Activated T-helper 2 cell treated with anti-CD3 and anti-CD28 coated beads, Interferon-gamma antibody, Interleukin-2, Interleukin-4, amounts not matched to agents 10 μg/mL and 5 μg/mL and 100 μg/mL, durations not matched to agents 14 hours and 24 hours and 36 hours (primary cell): ENCODE results near the gene FIS1. TPM values are rescaled to one million over a fixed set of nuclear protein-coding genes. Genes with fewer than 3 reads are reported as not detected.
A peak's percentile ranks its signal among the peaks of the same experiment; 100 is the strongest.

Experiments used
- DNase-seq: peaks from one replicate; pipeline ENCODE4 v3.0.0; 2021; ENCODE audit warnings: low spot score
- H3K27ac Mint-ChIP-seq: one replicate; pipeline ENCODE4 v1.8.0; 2021; ENCODE audit warnings: mixed read lengths
- H3K27me3 Mint-ChIP-seq: one replicate; pipeline ENCODE4 v1.8.0; 2021; ENCODE audit warnings: low read depth, mixed read lengths
- H3K36me3 Mint-ChIP-seq: one replicate; pipeline ENCODE4 v1.8.0; 2021; ENCODE audit warnings: low read depth, mixed read lengths
- H3K4me1 Mint-ChIP-seq: one replicate; pipeline ENCODE4 v1.8.0; 2021; ENCODE audit warnings: low read depth, mixed read lengths
- H3K4me3 Mint-ChIP-seq: one replicate; pipeline ENCODE4 v1.8.0; 2021; ENCODE audit warnings: low read depth, mild to moderate bottlenecking, moderate library complexity, mixed read lengths
- H3K9me3 Mint-ChIP-seq: one replicate; pipeline ENCODE4 v1.8.0; 2021; ENCODE audit warnings: mixed read lengths
- intact Hi-C: fragments of 100-400 bp; cut with micrococcal nuclease; formaldehyde crosslinking; loops from one replicate; pipeline ENCODE4 v1.15.1; 2023
- total RNA-seq: library from RNA; stranded (reverse); gene quantifications from 2 replicates; pipeline ENCODE4 v1.2.3, GENCODE V29; 2022

FIS1 gene
- total RNA-seq, 1 donor from 2014 or later = 132 TPM

- intact Hi-C loops = loop anchor here (10.0 kb wide), 2 partner anchors 83 to 643 kb away; partner anchors contain the start of genes PCOLCE and VGF
- Mint-ChIP-seq H3K9me3 (no peaks in the 10 kb centered on the region), H3K27ac (no peak overlapping the region), H3K4me3 (no peak overlapping the region), H3K36me3 (peaks cover 44% of the 10 kb centered on the region), H3K27me3 (no peaks in the 10 kb centered on the region), H3K4me1 (peaks cover 35% of the 10 kb centered on the region)
- DNase-seq = no peak
These were observed 3.4 kb upstream of the FIS1 start for GRCh38 chr7:101248276-101248675.

DNA sequence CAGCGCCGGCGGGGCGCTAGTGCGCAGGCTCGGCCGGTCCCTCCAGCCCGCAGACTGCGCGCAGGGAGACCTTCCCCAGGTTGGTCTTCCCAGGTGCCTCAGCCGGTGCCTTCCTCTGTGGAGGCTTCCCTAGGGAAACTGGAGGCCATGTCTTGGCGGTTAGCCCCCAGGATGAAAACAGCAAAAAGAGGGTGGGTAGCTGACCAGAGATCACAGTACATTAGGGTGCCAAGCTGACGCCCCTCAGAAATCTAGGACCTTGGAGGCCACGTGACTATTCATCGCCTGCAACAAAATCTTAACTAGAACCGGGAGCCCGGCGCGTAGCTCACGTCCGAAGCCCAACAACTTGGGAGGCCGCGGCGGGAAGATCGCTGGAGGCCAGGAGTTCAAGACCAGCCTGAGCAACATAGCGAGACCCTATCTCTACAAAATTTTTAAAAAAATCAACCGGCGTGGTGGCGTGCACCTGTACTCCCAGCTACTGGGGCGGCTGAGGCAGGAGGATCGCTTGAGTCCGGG is 327 bp upstream of the FIS1 start:
- peak overlapping the region; percentile 94 for H3K27ac Mint-ChIP-seq
- H3K9me3 Mint-ChIP-seq = no peaks in the 10 kb centered on the region
- peaks cover 21% of the 10 kb centered on the region for H3K4me1 Mint-ChIP-seq
- intact Hi-C loops = loop anchor here (2.0 to 10.0 kb wide), 3 partner anchors 80 to 640 kb away; partner anchors contain the start of genes PCOLCE and VGF
- H3K36me3 Mint-ChIP-seq = peaks cover 36% of the 10 kb centered on the region
- peak overlapping the region; percentile 92 for H3K4me3 Mint-ChIP-seq
- no peak for DNase-seq
- no peaks in the 10 kb centered on the region for H3K27me3 Mint-ChIP-seq

- H3K27ac Mint-ChIP-seq = peak overlapping the region; percentile 94
- intact Hi-C loops = loop anchor here (1.0 to 10.0 kb wide), 6 partner anchors 8 to 1772 kb away; partner anchors contain the start of genes PCOLCE, VGF, ZNF789 and ZNHIT1
- no peaks in the 10 kb centered on the region for H3K27me3 Mint-ChIP-seq
- no peaks in the 10 kb centered on the region for H3K9me3 Mint-ChIP-seq
- peaks cover 36% of the 10 kb centered on the region for H3K36me3 Mint-ChIP-seq
- H3K4me1 Mint-ChIP-seq = peaks cover 18% of the 10 kb centered on the region
- DNase-seq = no peak
- H3K4me3 Mint-ChIP-seq = peak overlapping the region; percentile 92
These were observed 1.1 kb downstream of the FIS1 start for GRCh38 chr7:101243646-101244374.

- intact Hi-C loops = loop anchor here (5.0 to 10.0 kb wide), 3 partner anchors 77 to 1769 kb away; partner anchors contain the start of genes PCOLCE, VGF and ZNF789
- Mint-ChIP-seq H3K27me3 (no peaks in the 10 kb centered on the region), H3K9me3 (no peaks in the 10 kb centered on the region), H3K36me3 (peaks cover 29% of the 10 kb centered on the region), H3K4me3 (no peak overlapping the region), H3K27ac (no peak overlapping the region), H3K4me1 (peaks cover 14% of the 10 kb centered on the region)
- DNase-seq = no peak
These were observed 3.2 kb downstream of the FIS1 start for GRCh38 chr7:101241443-101242349.

DNA sequence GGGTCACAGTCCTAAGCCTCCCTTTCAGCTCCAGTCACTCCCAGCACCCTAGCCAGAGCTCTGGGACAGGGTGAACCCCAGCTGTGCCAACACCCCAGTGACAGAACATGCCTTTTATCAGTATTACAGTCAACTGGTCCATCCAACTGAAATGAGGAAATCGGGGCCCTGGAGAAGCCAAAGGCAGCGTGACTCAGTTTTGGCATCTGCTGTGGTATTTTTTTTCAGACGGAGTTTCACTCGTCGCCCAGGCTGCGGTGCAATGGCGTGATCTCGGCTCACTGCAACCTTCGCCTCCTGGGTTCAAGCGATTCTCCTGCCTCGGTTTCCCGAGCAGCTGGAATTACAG is 3.9 kb downstream of the FIS1 start:
- Mint-ChIP-seq H3K4me1 (peaks cover 14% of the 10 kb centered on the region), H3K27me3 (no peaks in the 10 kb centered on the region), H3K9me3 (no peaks in the 10 kb centered on the region), H3K27ac (no peak overlapping the region), H3K4me3 (no peak overlapping the region), H3K36me3 (peaks cover 28% of the 10 kb centered on the region)
- intact Hi-C loops = loop anchor here (5.0 to 10.0 kb wide), 3 partner anchors 76 to 1769 kb away; partner anchors contain the start of genes PCOLCE, VGF and ZNF789
- DNase-seq = no peak

DNA sequence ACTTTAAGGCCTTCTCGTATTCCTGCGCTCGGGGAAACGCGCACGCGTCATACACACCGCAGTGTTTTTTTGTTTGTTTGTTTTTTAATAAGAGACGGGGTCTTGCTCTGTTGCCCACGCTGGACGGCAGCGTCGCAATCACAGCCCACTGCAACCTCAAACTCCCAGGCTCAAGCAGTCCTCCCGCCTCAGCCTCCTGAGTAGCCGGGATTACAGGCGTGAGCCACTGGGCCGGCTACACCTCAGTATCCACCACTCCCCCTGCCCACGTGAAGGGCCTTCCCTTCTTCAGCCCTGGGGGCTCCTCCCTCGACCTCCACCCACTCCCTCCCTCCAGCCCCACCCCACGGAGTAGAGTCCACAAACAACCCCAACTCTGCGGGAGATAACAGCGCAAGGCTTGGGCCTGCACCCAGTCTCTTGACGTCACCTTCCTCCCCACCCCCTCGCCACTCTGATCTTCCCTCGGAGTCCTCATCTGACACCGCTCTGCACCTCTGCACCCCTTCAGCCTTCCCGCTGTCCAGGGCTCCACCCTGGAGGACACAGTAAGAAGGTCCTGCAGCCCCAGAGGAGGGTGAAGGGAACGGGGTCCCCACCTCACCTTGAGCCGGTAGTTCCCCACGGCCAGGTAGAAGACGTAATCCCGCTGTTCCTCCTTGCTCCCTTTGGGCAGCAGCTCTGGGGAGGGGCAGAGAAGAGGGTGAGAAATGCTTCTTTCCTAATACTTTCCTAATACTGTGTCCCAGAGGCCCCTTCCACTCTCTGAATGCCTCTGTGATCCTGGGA is 4.5 kb downstream of the FIS1 start:
- Mint-ChIP-seq H3K27me3 (no peaks in the 10 kb centered on the region), H3K36me3 (peaks cover 23% of the 10 kb centered on the region), H3K4me3 (no peak overlapping the region), H3K27ac (no peak overlapping the region), H3K9me3 (no peaks in the 10 kb centered on the region), H3K4me1 (peaks cover 10% of the 10 kb centered on the region)
- intact Hi-C loops = loop anchor here (5.0 to 10.0 kb wide), 3 partner anchors 76 to 1768 kb away; partner anchors contain the start of genes PCOLCE, VGF and ZNF789
- no peak for DNase-seq

GRCh38 chr7:101239951-101240220 is 5.0 kb downstream of the FIS1 start:
- peaks cover 18% of the 10 kb centered on the region for H3K36me3 Mint-ChIP-seq
- no peak overlapping the region for H3K4me3 Mint-ChIP-seq
- H3K4me1 Mint-ChIP-seq = peaks cover 6% of the 10 kb centered on the region
- H3K27ac Mint-ChIP-seq = no peak overlapping the region
- DNase-seq = no peak
- intact Hi-C loops = loop anchor here (5.0 to 10.0 kb wide), 3 partner anchors 75 to 1768 kb away; partner anchors contain the start of genes PCOLCE, VGF and ZNF789
- H3K27me3 Mint-ChIP-seq = no peaks in the 10 kb centered on the region
- no peaks in the 10 kb centered on the region for H3K9me3 Mint-ChIP-seq

DNA sequence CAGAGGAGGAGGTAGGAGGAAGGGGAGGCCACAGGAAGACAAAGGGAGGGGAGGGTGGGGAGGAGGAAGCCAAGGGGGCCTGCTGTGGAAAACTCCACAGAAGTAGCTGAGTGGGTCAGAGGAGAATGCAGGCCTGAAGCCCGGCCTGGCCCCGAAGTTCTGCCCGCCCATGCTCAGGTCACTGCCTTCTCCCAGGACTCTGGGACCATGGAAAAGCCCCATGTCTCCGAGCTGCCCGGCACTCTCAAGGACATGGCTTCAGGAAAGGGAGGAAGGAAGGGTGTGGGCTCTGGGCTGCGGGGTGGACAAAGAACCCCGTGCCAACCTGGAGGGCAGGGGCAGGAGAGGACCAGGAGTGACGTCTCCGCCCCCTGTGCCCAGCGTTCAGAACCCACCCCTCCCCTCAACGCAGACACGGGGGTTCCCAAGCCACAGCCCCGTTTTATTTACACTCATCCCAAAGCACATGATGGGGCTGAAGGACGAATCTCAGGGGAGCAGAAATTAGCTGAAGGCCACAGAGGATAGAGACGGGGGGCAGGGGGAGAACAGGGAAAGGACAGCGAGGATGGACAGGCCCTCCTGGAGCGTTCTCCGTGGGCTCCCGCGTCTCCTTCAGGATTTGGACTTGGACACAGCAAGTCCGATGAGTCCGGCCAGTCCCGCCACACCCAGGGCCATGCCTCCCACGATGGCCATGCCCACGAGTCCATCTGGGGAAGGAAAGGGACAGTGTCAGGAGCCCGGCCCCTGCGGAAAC is 5.5 kb downstream of the FIS1 start:
- no peaks in the 10 kb centered on the region for H3K27me3 Mint-ChIP-seq
- intact Hi-C loops = no loop called here
- peaks cover 18% of the 10 kb centered on the region for H3K36me3 Mint-ChIP-seq
- no peak overlapping the region for H3K27ac Mint-ChIP-seq
- H3K4me1 Mint-ChIP-seq = peaks cover 6% of the 10 kb centered on the region
- DNase-seq = no peak
- H3K4me3 Mint-ChIP-seq = no peak overlapping the region
- no peaks in the 10 kb centered on the region for H3K9me3 Mint-ChIP-seq

DNA sequence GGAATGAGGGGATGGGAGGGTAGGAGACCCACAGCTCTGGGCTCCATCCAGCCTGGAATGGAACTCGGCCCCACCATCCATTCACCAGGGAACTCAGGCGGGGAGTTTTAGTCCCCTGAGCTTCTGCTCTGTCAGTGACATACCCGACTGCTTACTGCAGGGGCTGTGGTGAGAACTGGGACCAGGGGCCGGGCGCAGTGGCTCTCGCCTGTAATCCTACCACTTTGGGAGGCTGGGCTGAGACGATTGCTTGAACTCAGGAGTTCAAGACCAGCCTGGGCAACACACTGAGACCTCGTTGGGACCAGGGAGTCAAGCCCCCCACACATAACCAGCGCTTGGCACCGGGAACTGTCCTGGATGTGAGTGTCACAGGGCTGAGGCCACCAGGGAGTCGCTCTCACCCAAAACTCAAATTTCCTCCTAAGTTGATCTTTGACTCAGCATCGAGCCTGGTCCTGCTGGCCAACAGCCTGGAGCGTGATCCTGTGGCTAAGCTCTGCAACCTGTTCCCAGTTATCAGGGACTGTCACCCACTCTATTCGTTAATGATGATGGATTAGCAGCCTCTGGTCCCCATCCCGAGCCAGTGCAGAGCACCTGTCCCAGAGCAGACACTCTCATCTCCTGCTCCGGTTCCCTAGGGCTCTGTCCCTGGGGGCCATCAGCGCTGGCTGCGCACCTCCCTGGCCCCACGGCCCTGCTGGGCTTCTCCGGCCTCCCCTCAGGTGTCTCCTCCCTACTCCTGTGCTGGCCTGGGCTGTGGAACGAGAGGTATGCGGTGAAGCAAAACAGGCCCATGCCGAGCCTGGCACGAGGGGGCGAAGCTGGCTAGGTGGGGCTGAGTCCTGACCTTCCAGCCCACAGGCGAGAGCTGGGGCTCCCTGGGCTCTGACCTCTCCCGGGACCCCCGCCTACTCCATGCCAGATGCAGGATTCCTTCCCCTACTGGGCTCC is 6.4 kb downstream of the FIS1 start:
- no peak for DNase-seq
- intact Hi-C loops = no loop called here
- H3K9me3 Mint-ChIP-seq = no peaks in the 10 kb centered on the region
- H3K4me3 Mint-ChIP-seq = no peak overlapping the region
- H3K27me3 Mint-ChIP-seq = no peaks in the 10 kb centered on the region
- no peak overlapping the region for H3K27ac Mint-ChIP-seq
- peaks cover 1% of the 10 kb centered on the region for H3K4me1 Mint-ChIP-seq
- H3K36me3 Mint-ChIP-seq = peaks cover 13% of the 10 kb centered on the region

- no peak for DNase-seq
- H3K27me3 Mint-ChIP-seq = no peaks in the 10 kb centered on the region
- intact Hi-C loops = no loop called here
- no peaks in the 10 kb centered on the region for H3K4me1 Mint-ChIP-seq
- peaks cover 13% of the 10 kb centered on the region for H3K36me3 Mint-ChIP-seq
- H3K9me3 Mint-ChIP-seq = no peaks in the 10 kb centered on the region
- H3K4me3 Mint-ChIP-seq = no peak within 1 kb of the TSS
- H3K27ac Mint-ChIP-seq = no peak within 1 kb of the TSS
These were observed 7.4 kb downstream of the FIS1 start, which contains the start of gene CLDN15 for GRCh38 chr7:101237206-101238067. Gene CLDN15 (minus strand): TSS chr7:101237802. CDS start chr7:101237581, 221 bp downstream.
